ENCODE measurements around the gene TRPM5.

The TRPM5 gene

GRCh38 chr11:2440646-2441045 is 3.7 kb downstream of the TRPM5 start:
- TF ChIP-seq, protein P1, sequence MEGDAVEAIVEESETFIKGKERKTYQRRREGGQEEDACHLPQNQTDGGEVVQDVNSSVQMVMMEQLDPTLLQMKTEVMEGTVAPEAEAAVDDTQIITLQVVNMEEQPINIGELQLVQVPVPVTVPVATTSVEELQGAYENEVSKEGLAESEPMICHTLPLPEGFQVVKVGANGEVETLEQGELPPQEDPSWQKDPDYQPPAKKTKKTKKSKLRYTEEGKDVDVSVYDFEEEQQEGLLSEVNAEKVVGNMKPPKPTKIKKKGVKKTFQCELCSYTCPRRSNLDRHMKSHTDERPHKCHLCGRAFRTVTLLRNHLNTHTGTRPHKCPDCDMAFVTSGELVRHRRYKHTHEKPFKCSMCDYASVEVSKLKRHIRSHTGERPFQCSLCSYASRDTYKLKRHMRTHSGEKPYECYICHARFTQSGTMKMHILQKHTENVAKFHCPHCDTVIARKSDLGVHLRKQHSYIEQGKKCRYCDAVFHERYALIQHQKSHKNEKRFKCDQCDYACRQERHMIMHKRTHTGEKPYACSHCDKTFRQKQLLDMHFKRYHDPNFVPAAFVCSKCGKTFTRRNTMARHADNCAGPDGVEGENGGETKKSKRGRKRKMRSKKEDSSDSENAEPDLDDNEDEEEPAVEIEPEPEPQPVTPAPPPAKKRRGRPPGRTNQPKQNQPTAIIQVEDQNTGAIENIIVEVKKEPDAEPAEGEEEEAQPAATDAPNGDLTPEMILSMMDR (IDR thresholded peaks at IDR 0.05; ENCODE audit: insufficient read depth, missing control alignments): no peak
- no peak for DNase-seq (ENCODE audit: insufficient read length, low spot score)
- no peak for FAIRE-seq

- FAIRE-seq (no peak), DNase-seq (ENCODE audit: insufficient read length, low spot score) (no peak)
- TF ChIP-seq, protein P1 (IDR thresholded peaks at IDR 0.05; ENCODE audit: insufficient read depth, missing control alignments): no peak
Observed at GRCh38 chr11:2439820-2440219, 4.5 kb downstream of the TRPM5 start.

DNA sequence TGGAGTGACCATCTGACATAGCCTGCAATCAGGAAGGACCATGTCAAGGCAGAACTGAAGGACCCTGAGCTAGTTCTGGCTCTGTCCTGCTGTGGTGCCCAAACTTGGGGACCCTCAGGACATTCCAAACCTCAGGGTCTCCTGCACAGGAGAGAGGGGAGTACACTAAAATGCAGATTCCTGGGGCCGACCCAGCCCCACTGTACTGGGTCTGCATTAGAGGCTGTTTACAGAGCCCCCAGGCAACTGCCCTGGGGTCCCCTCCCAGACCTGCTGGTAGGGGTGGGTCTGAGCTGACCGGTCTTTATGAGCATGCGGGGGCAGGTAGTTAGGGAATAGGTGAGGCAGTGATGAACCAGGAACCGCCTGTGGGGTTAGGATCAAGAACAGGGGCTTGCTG is 6.8 kb downstream of the TRPM5 start:
- FAIRE-seq: no peak
- no peak for DNase-seq (ENCODE audit: insufficient read length, low spot score)
- TF ChIP-seq, protein P1 (IDR thresholded peaks at IDR 0.05; ENCODE audit: insufficient read depth, missing control alignments): no peak

GRCh38 chr11:2436521-2437031 is 7.7 kb downstream of the TRPM5 start:
- TF ChIP-seq, protein P1 (IDR thresholded peaks at IDR 0.05; ENCODE audit: insufficient read depth, missing control alignments): no peak
- FAIRE-seq (no peak), DNase-seq (ENCODE audit: insufficient read length, low spot score) (no peak)

DNA sequence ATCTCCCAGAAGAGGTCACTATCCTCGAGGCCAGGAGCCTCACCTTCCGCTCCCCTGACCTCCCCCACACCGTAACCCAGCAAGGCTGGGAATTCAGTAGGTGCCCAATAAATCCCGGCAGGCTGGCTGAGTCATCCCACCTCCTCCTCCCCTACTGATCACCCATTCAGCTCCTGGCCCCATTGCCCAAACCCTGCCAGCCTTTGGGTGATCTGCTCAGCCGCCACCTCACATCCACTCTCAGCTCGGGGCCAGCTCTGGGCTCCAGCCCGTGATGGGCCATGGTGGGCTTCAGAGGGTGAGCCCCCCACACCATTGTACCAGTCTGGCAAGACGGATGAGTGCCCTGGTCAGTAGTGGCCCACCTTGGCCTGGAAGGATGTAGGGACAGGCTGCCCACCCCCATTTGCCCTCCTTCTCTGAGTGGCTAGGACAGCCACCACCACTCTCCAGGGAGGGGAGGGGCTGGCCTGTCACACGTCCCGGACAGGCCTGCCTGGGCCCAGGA is 8.2 kb downstream of the TRPM5 start:
- TF ChIP-seq, protein P1 (IDR thresholded peaks at IDR 0.05; ENCODE audit: insufficient read depth, missing control alignments): no peak
- DNase-seq (ENCODE audit: insufficient read length, low spot score) (no peak), FAIRE-seq (no peak)

- DNase-seq (ENCODE audit: insufficient read length, low spot score) (no peak), FAIRE-seq (no peak)
- TF ChIP-seq, protein P1 (IDR thresholded peaks at IDR 0.05; ENCODE audit: insufficient read depth, missing control alignments): no peak
Observed at GRCh38 chr11:2435288-2436012, 8.9 kb downstream of the TRPM5 start.
